GM10266 (cell line): ENCODE results near the gene ZNF397.

Experiments used
- DNase-seq: peaks from one replicate; pipeline ENCODE4 v3.0.0; 2012; ENCODE audit errors: extremely low spot score
- CTCF ChIP-seq: IDR thresholded peaks from 2 replicates; pipeline ENCODE4 v1.5.1; 2012; ENCODE audit warnings: mild to moderate bottlenecking, low read depth; ENCODE audit not compliant: control insufficient read depth, insufficient read depth; ENCODE audit errors: missing control alignments

The ZNF397 gene

GRCh38 chr18:35236571-35237363 lies 4.1 kb upstream of the ZNF397 start:
- TF ChIP-seq CTCF, result no peak
- DNase-seq, result no peak

GRCh38 chr18:35239314-35239713 lies 1.5 kb upstream of the ZNF397 start:
- no peak for DNase-seq
- no peak for TF ChIP-seq CTCF

GRCh38 chr18:35241448-35241804 lies 592 bp downstream of the ZNF397 start:
- TF ChIP-seq CTCF, result no peak
- no peak for DNase-seq

- no peak for DNase-seq
- TF ChIP-seq CTCF, result no peak
Observed at GRCh38 chr18:35242426-35242825, 1.6 kb downstream of the ZNF397 start.

- DNase-seq, result no peak
- no peak for TF ChIP-seq CTCF
Observed at GRCh38 chr18:35244671-35245070, 3.8 kb downstream of the ZNF397 start.

GRCh38 chr18:35245719-35246317 lies 5.0 kb downstream of the ZNF397 start:
- TF ChIP-seq CTCF, result no peak
- DNase-seq, result no peak

- no peak for DNase-seq
- TF ChIP-seq CTCF, result no peak
Observed at GRCh38 chr18:35246831-35247230, 6.0 kb downstream of the ZNF397 start.
